Measurements from ENCODE around the gene TFR2.

- TF ChIP-seq EZH2phosphoT487 (IDR thresholded peaks at IDR 0.05; ENCODE audit: borderline replicate concordance, low read length), result no peak
- no peak for TF ChIP-seq CTCF (conservative IDR thresholded peaks at IDR 0.05; ENCODE audit: low read depth, low read length)
- TF ChIP-seq EZH2 (IDR thresholded peaks at IDR 0.05; ENCODE audit: low read length, unreplicated experiment), result no peak
Measured at GRCh38 chr7:100654908-100655831, 13.8 kb upstream of the TFR2 start.
